GM18870 (cell line): ENCODE measurements around the gene RERE.
"Not testable (repeated sequence)": the region's sequence is repeated elsewhere in the genome, so short reads cannot be mapped to it uniquely, and the experiment has no call there.

ENCODE experiments used
- ATAC-seq: cut with Tn5 transposase; IDR thresholded peaks from one replicate; pipeline ENCODE4 v1.9.1; 2021; ENCODE audit warnings: moderate library complexity; ENCODE audit not compliant: unreplicated experiment

Gene RERE

GRCh38 chr1:8753736-8754135 is 63.7 kb downstream of the RERE start:
- ATAC-seq, result no peak

- no peak for ATAC-seq
Observed at GRCh38 chr1:8752921-8753713, 64.3 kb downstream of the RERE start.

- no peak for ATAC-seq
Observed at GRCh38 chr1:8752411-8752810, 65.0 kb downstream of the RERE start.

- no peak for ATAC-seq
Observed at GRCh38 chr1:8751984-8752383, 65.5 kb downstream of the RERE start.

- no peak for ATAC-seq
Observed at GRCh38 chr1:8747879-8748825, 69.3 kb downstream of the RERE start.

- no peak for ATAC-seq
Observed at GRCh38 chr1:8746554-8746953, 70.9 kb downstream of the RERE start.

- no peak for ATAC-seq
Observed at GRCh38 chr1:8745749-8746390, 71.6 kb downstream of the RERE start.

- no peak for ATAC-seq
Observed at GRCh38 chr1:8745346-8745745, 72.1 kb downstream of the RERE start.

- no peak for ATAC-seq
Observed at GRCh38 chr1:8742022-8742924, 75.2 kb downstream of the RERE start.

GRCh38 chr1:8740034-8740449 is 77.4 kb downstream of the RERE start:
- no peak for ATAC-seq

GRCh38 chr1:8739377-8739776 is 78.1 kb downstream of the RERE start:
- no peak for ATAC-seq

GRCh38 chr1:8736927-8737326 is 80.5 kb downstream of the RERE start:
- no peak for ATAC-seq

GRCh38 chr1:8733484-8733883 is 84.0 kb downstream of the RERE start:
- no peak for ATAC-seq

- ATAC-seq, result no peak
Observed at GRCh38 chr1:8731162-8731561, 86.3 kb downstream of the RERE start.

- ATAC-seq, result no peak
Observed at GRCh38 chr1:8728464-8728863, 89.0 kb downstream of the RERE start.

GRCh38 chr1:8727809-8728213 is 89.6 kb downstream of the RERE start:
- ATAC-seq, result no peak

GRCh38 chr1:8727316-8727715 is 90.1 kb downstream of the RERE start:
- not testable (repeated sequence) for ATAC-seq

- not testable (repeated sequence) for ATAC-seq
Observed at GRCh38 chr1:8726801-8727186, 90.6 kb downstream of the RERE start.

GRCh38 chr1:8723010-8723409 is 94.4 kb downstream of the RERE start:
- no peak for ATAC-seq

GRCh38 chr1:8722366-8722765 is 95.1 kb downstream of the RERE start:
- no peak for ATAC-seq
